Panc1 (cell line): ENCODE results near the gene GALNT9. TPM values are rescaled to one million over a fixed set of nuclear protein-coding genes. Genes with fewer than 3 reads are reported as not detected.

Experiments used
- ATAC-seq: fragments of 200-7000 bp; cut with Tn5 transposase; 2 replicates; pipeline ENCODE4 v1.9.1; 2020; ENCODE audit warnings: mild to moderate bottlenecking, moderate library complexity
- BruUV-seq: library from RNA; stranded (reverse); fragments of 400-500 nt; replicated peaks from 2 replicates; lab custom pipeline; 2021; lab: Mats Ljungman, UMichigan
- CTCF ChIA-PET: fragments of 300-600 bp; sonication (Branson Sonifier 250); formaldehyde crosslinking; loops from one replicate; lab custom pipeline; 2022; ENCODE audit warnings: antibody characterized with exemption; lab: Charles Lee
- POLR2A ChIA-PET: fragments of 300-600 bp; sonication (Branson Sonifier 250); formaldehyde crosslinking; loops from one replicate; lab custom pipeline; 2022; ENCODE audit warnings: antibody characterized with exemption; lab: Charles Lee
- DNase-seq: peaks from one replicate; pipeline ENCODE4 v3.0.0-alpha.2; 2010; ENCODE audit warnings: low read depth, low spot score
- H3K27ac ChIP-seq: 2 replicates; pipeline ENCODE4 v1.5.1; 2011; ENCODE audit warnings: mild to moderate bottlenecking, low read length, inconsistent platforms
- H3K27me3 ChIP-seq: fragments of 200-500 bp; sonication (Bioruptor generic); 2 replicates; pipeline ENCODE4 v1.6.0; 2014; ENCODE audit warnings: low read length, inconsistent platforms; ENCODE audit not compliant: control insufficient read depth, insufficient read depth
- H3K36me3 ChIP-seq: fragments of 200-500 bp; sonication (Bioruptor generic); 2 replicates; pipeline ENCODE4 v1.5.1; 2014; ENCODE audit warnings: inconsistent platforms, mild to moderate bottlenecking, low read length, moderate library complexity; ENCODE audit not compliant: control insufficient read depth, insufficient read depth
- H3K4me1 ChIP-seq: 2 replicates; pipeline ENCODE4 v1.5.1; 2011; ENCODE audit warnings: inconsistent platforms, mild to moderate bottlenecking, low read length, moderate library complexity; ENCODE audit not compliant: control insufficient read depth, insufficient read depth
- H3K4me3 ChIP-seq, 2 experiments: 2 replicates each; pipeline ENCODE4 v1.5.1; 2011 to 2012; ENCODE audit warnings: low read depth in 2 of 2, low read length in 2 of 2, mild to moderate bottlenecking in 2 of 2, inconsistent platforms in 1 of 2, moderate library complexity in 1 of 2
- H3K9me3 ChIP-seq: fragments of 200-500 bp; sonication (Bioruptor generic); 2 replicates; pipeline ENCODE4 v1.5.1; 2014; ENCODE audit warnings: low read depth, mild to moderate bottlenecking, inconsistent platforms, low read length, moderate library complexity; ENCODE audit not compliant: control insufficient read depth, insufficient read depth
- CTCF ChIP-seq: fragments of 450-650 bp; IDR thresholded peaks from 2 replicates; pipeline ENCODE4 v1.5.1; 2017; ENCODE audit warnings: mild to moderate bottlenecking
- POLR2AphosphoS5 ChIP-seq: IDR thresholded peaks from 2 replicates; pipeline ENCODE4 v1.6.1; 2012; ENCODE audit warnings: mild to moderate bottlenecking, low read depth, low read length, moderate library complexity
- SIN3A ChIP-seq: IDR thresholded peaks from 2 replicates; pipeline ENCODE4 v1.6.1; 2012; ENCODE audit warnings: low read depth, mild to moderate bottlenecking, low read length, moderate library complexity, borderline replicate concordance; ENCODE audit not compliant: insufficient read depth
- TCF7L2 ChIP-seq: IDR thresholded peaks from 2 replicates; pipeline ENCODE4 v1.6.1; 2011; ENCODE audit warnings: mild to moderate bottlenecking, low read depth, low read length, inconsistent platforms
- in situ Hi-C: cut with HindIII; loops from 2 replicates; pipeline ENCODE4 v1.10.0; 2016; ENCODE audit warnings: low sequenced_read_pairs, low pct_unique_long_range_greater_than_20kb
- intact Hi-C: fragments of 100-400 bp; cut with micrococcal nuclease; formaldehyde crosslinking; loops from one replicate; pipeline ENCODE4 v1.10.0; 2022; ENCODE audit not compliant: unreplicated experiment
- total RNA-seq: library from RNA; stranded (reverse); gene quantifications from one replicate; pipeline ENCODE4 v1.2.1, GENCODE V29; 2021; ENCODE audit not compliant: unreplicated experiment
- TF ChIP-seq, protein P1 (sequence below), 2 experiments: IDR thresholded peaks; 2 replicates each; pipeline ENCODE4 v1.6.1; 2011 to 2012; ENCODE audit warnings: low read depth in 2 of 2, control low read depth in 1 of 2, low read length in 1 of 2, mild to moderate bottlenecking in 1 of 2, moderate library complexity in 1 of 2; ENCODE audit not compliant: insufficient read depth in 1 of 2

GALNT9 gene
- total RNA-seq, 1 experiment from 2014 or later, result 0.33 TPM

- POLR2A ChIA-PET, result no interaction called here
- no peak for TF ChIP-seq SIN3A
- TF ChIP-seq CTCF, result no peak
- no peak for TF ChIP-seq POLR2AphosphoS5
- no peak for TF ChIP-seq TCF7L2
- TF ChIP-seq, protein P1, sequence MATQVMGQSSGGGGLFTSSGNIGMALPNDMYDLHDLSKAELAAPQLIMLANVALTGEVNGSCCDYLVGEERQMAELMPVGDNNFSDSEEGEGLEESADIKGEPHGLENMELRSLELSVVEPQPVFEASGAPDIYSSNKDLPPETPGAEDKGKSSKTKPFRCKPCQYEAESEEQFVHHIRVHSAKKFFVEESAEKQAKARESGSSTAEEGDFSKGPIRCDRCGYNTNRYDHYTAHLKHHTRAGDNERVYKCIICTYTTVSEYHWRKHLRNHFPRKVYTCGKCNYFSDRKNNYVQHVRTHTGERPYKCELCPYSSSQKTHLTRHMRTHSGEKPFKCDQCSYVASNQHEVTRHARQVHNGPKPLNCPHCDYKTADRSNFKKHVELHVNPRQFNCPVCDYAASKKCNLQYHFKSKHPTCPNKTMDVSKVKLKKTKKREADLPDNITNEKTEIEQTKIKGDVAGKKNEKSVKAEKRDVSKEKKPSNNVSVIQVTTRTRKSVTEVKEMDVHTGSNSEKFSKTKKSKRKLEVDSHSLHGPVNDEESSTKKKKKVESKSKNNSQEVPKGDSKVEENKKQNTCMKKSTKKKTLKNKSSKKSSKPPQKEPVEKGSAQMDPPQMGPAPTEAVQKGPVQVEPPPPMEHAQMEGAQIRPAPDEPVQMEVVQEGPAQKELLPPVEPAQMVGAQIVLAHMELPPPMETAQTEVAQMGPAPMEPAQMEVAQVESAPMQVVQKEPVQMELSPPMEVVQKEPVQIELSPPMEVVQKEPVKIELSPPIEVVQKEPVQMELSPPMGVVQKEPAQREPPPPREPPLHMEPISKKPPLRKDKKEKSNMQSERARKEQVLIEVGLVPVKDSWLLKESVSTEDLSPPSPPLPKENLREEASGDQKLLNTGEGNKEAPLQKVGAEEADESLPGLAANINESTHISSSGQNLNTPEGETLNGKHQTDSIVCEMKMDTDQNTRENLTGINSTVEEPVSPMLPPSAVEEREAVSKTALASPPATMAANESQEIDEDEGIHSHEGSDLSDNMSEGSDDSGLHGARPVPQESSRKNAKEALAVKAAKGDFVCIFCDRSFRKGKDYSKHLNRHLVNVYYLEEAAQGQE (IDR thresholded peaks at IDR 0.05; ENCODE audit: insufficient read depth in 1 of 2, low read depth in 2 of 2, low read length in 1 of 2), result no peak
- intact Hi-C loops (no loop called here), in situ Hi-C loops (no loop called here)
- Histone ChIP-seq H3K27me3 (no peaks in the 10 kb centered on the region), H3K9me3 (no peaks in the 10 kb centered on the region), H3K4me3 (no peak overlapping the region), H3K27ac (no peak overlapping the region), H3K4me1 (no peaks in the 10 kb centered on the region), H3K36me3 (no peaks in the 10 kb centered on the region)
- DNase-seq, result no peak
- no TSS peak for BruUV-seq
- CTCF ChIA-PET, result no interaction called here
- no peak for ATAC-seq
Measured at GRCh38 chr12:132208153-132208823, 121.1 kb downstream of the GALNT9 start.

DNA sequence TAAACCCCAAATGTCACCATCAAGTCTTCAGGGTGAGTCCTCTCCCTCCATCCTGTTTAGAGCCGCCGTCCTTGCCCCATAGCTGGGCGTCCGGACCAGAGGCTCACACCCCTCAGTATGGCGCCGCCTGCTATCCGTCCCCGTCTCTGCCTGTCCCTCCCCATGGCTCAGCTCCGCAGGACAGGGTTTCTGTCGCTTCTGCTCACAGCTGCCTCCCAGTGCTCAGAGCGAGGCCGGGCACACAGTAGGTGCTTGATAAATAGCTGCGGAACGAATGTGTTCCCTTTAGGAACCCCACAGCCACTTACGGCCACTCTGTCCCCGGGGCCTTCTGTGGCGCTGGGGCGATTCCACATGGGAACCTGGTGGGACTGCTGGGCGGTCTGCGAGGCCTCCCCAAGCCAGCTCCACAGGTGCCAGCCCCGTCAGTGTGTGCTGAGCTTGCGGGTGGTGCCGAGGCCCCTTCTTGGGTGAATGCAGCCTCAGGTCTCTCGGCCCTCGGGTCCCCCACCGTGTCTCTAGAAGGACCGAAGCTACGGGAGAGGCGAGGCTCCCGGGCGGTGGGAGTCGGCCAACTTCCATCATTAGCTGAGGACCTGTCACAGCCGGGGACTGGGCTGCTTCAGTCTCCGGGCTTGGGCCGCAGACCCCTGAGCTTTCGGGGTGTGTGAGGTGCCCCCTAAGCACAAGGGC, 122.2 kb downstream of the GALNT9 start:
- intact Hi-C loops (no loop called here), in situ Hi-C loops (no loop called here)
- Histone ChIP-seq H3K4me1 (no peaks in the 10 kb centered on the region), H3K27me3 (no peaks in the 10 kb centered on the region), H3K9me3 (no peaks in the 10 kb centered on the region), H3K27ac (no peak overlapping the region), H3K36me3 (no peaks in the 10 kb centered on the region), H3K4me3 (no peak overlapping the region)
- ATAC-seq (no peak), DNase-seq (no peak)
- POLR2A ChIA-PET, result no interaction called here
- no TSS peak for BruUV-seq
- TF ChIP-seq SIN3A (no peak), CTCF (no peak), TCF7L2 (no peak), POLR2AphosphoS5 (no peak)
- TF ChIP-seq, protein P1 (IDR thresholded peaks at IDR 0.05; ENCODE audit: insufficient read depth in 1 of 2, low read depth in 2 of 2, low read length in 1 of 2), result no peak
- CTCF ChIA-PET, result no interaction called here
